ENCODE data around the gene ALDH1B1. TPM values are rescaled to one million over a fixed set of nuclear protein-coding genes. Genes with fewer than 3 reads are reported as not detected.

The ALDH1B1 gene
- total RNA-seq, 6 experiments from 2014 or later, result 34.5 to 42.0 (median 37.2) TPM

GRCh38 chr9:38435521-38435920, 43.0 kb downstream of the ALDH1B1 start:
- DNase-seq, result peak; percentile 38
- H3K4me3 Mint-ChIP-seq, result peak overlapping the region; percentile 25
- H3K4me1 Mint-ChIP-seq (ENCODE audit: low read depth), result peaks cover 45% of the 10 kb centered on the region
- H3K27me3 Mint-ChIP-seq (ENCODE audit: insufficient read depth), result peaks cover 17% of the 10 kb centered on the region; the same call in 1 of the 2 replicates
- H3K9me3 Mint-ChIP-seq, result no peaks in the 10 kb centered on the region
- no peak for TF ChIP-seq CTCF (IDR thresholded peaks at IDR 0.05)
- peak overlapping the region; percentile 28; the same call in 1 of the 2 replicates for H3K27ac Mint-ChIP-seq
- H3K36me3 Mint-ChIP-seq (ENCODE audit: low read depth), result no peaks in the 10 kb centered on the region

- no peaks in the 10 kb centered on the region for H3K9me3 Mint-ChIP-seq
- no peak overlapping the region for H3K27ac Mint-ChIP-seq
Observed at GRCh38 chr9:38436708-38437107, 44.2 kb downstream of the ALDH1B1 start.

GRCh38 chr9:38437193-38437823, 44.8 kb downstream of the ALDH1B1 start:
- Mint-ChIP-seq H3K9me3 (no peaks in the 10 kb centered on the region), H3K27ac (peak overlapping the region; percentile 48), H3K27me3 (ENCODE audit: insufficient read depth) (peaks cover 7% of the 10 kb centered on the region), H3K4me1 (ENCODE audit: low read depth) (peaks cover 45% of the 10 kb centered on the region), H3K4me3 (peak overlapping the region; percentile 53), H3K36me3 (ENCODE audit: low read depth) (no peaks in the 10 kb centered on the region)
- DNase-seq, result peak; percentile 11
- no peak for TF ChIP-seq CTCF (IDR thresholded peaks at IDR 0.05)

More at GRCh38 chr9:38436708-38437107, 44.2 kb downstream of the ALDH1B1 start:
- Mint-ChIP-seq H3K27me3 (ENCODE audit: insufficient read depth) (peaks cover 11% of the 10 kb centered on the region), H3K36me3 (ENCODE audit: low read depth) (no peaks in the 10 kb centered on the region), H3K4me3 (peak overlapping the region; percentile 53), H3K4me1 (ENCODE audit: low read depth) (peaks cover 45% of the 10 kb centered on the region)
- DNase-seq, result no peak
- no peak for TF ChIP-seq CTCF (IDR thresholded peaks at IDR 0.05)

- no peak for TF ChIP-seq CTCF (IDR thresholded peaks at IDR 0.05)
- H3K36me3 Mint-ChIP-seq (ENCODE audit: low read depth), result no peaks in the 10 kb centered on the region
- no peak for DNase-seq
- peaks cover 8% of the 10 kb centered on the region for H3K27me3 Mint-ChIP-seq (ENCODE audit: insufficient read depth)
- no peak overlapping the region for H3K4me3 Mint-ChIP-seq
- H3K27ac Mint-ChIP-seq, result no peak overlapping the region
- H3K4me1 Mint-ChIP-seq (ENCODE audit: low read depth), result peaks cover 47% of the 10 kb centered on the region
- H3K9me3 Mint-ChIP-seq, result no peaks in the 10 kb centered on the region
Observed at GRCh38 chr9:38439291-38439915, 46.9 kb downstream of the ALDH1B1 start.

- H3K9me3 Mint-ChIP-seq, result no peaks in the 10 kb centered on the region
Observed at GRCh38 chr9:38439916-38440301, 47.4 kb downstream of the ALDH1B1 start.

More at GRCh38 chr9:38439916-38440301, 47.4 kb downstream of the ALDH1B1 start:
- H3K27me3 Mint-ChIP-seq (ENCODE audit: insufficient read depth), result peaks cover 8% of the 10 kb centered on the region
- H3K4me1 Mint-ChIP-seq (ENCODE audit: low read depth), result peaks cover 42% of the 10 kb centered on the region
- H3K4me3 Mint-ChIP-seq, result no peak overlapping the region
- no peaks in the 10 kb centered on the region for H3K36me3 Mint-ChIP-seq (ENCODE audit: low read depth)
- TF ChIP-seq CTCF (IDR thresholded peaks at IDR 0.05), result no peak
- DNase-seq, result no peak
- H3K27ac Mint-ChIP-seq, result no peak overlapping the region

Data from HFFc6 (cell line).